BJ (cell line): ENCODE results near the gene PLEKHH1. TPM values are rescaled to one million over a fixed set of nuclear protein-coding genes. Genes with fewer than 3 reads are reported as not detected.

Experiments used
- CTCF ChIA-PET: fragments of 350-600 bp; formaldehyde crosslinking; extraction: SDS; loops from one replicate; lab custom pipeline; 2021; ENCODE audit warnings: antibody characterized with exemption, inconsistent platforms; lab: Yijun Ruan, JAX
- POLR2A ChIA-PET: fragments of 300-600 bp; sonication (Branson Sonifier 250); formaldehyde crosslinking; extraction: SDS; loops from one replicate; lab custom pipeline; 2021; ENCODE audit warnings: antibody characterized with exemption; lab: Charles Lee
- DNase-seq: peaks from one replicate; pipeline ENCODE4 v3.0.0-alpha.2; 2011; ENCODE audit warnings: low read depth
- H3K27me3 ChIP-seq: 2 replicates; pipeline ENCODE4 v1.6.0; 2011; ENCODE audit warnings: low read length; ENCODE audit not compliant: control insufficient read depth, insufficient read depth
- H3K36me3 ChIP-seq: 2 replicates; pipeline ENCODE4 v1.5.1; 2011; ENCODE audit warnings: low read length; ENCODE audit not compliant: control insufficient read depth, insufficient read depth
- H3K4me3 ChIP-seq: 2 replicates; pipeline ENCODE4 v1.5.1; 2011; ENCODE audit warnings: low read depth, mild to moderate bottlenecking, control low read depth, low read length
- CTCF ChIP-seq: IDR thresholded peaks from 2 replicates; pipeline ENCODE4 v1.5.1; 2011; ENCODE audit warnings: low read depth, mild to moderate bottlenecking, control low read depth, inconsistent platforms, low read length, moderate library complexity; ENCODE audit not compliant: insufficient read depth
- polyA plus RNA-seq: library from polyadenylated mRNA; depleted of rRNA; stranded (reverse); fragments of >200 nt; gene quantifications from 2 replicates; pipeline ENCODE4 v1.2.3, GENCODE V29; 2011

PLEKHH1 gene
- polyA plus RNA-seq, 1 experiment, result 0.16 TPM

GRCh38 chr14:67523764-67524633, 9.1 kb upstream of the PLEKHH1 start:
- POLR2A ChIA-PET, result interaction anchor here (0.6 kb wide), 1 partner anchor 89 kb away, joined by 4 read pairs; no protein-coding TSS in a partner anchor
- Histone ChIP-seq H3K36me3 (no peaks in the 10 kb centered on the region), H3K4me3 (no peak overlapping the region), H3K27me3 (peaks cover 19% of the 10 kb centered on the region)
- CTCF ChIA-PET, result interaction anchor here (0.8 to 7.8 kb wide), 3 partner anchors 10 to 95 kb away, joined by 3 to 96 read pairs (median 53); no protein-coding TSS in a partner anchor
- TF ChIP-seq CTCF, result no peak
- DNase-seq, result no peak

GRCh38 chr14:67524634-67524963, 8.5 kb upstream of the PLEKHH1 start:
- TF ChIP-seq CTCF, result no peak

GRCh38 chr14:67525389-67525788, 7.7 kb upstream of the PLEKHH1 start:
- no peak for DNase-seq
- POLR2A ChIA-PET, result no interaction called here
- CTCF ChIA-PET, result interaction anchor here (0.8 to 7.8 kb wide), 11 partner anchors 9 to 179 kb away, joined by 3 to 96 read pairs (median 10); no protein-coding TSS in a partner anchor
- no peaks in the 10 kb centered on the region for H3K36me3 ChIP-seq
- no peak overlapping the region for H3K4me3 ChIP-seq
- H3K27me3 ChIP-seq, result peaks cover 16% of the 10 kb centered on the region
- TF ChIP-seq CTCF, result no peak

More at GRCh38 chr14:67524634-67524963, 8.5 kb upstream of the PLEKHH1 start:
- Histone ChIP-seq H3K27me3 (peaks cover 18% of the 10 kb centered on the region), H3K36me3 (no peaks in the 10 kb centered on the region), H3K4me3 (no peak overlapping the region)
- no peak for DNase-seq
- ChIA-PET POLR2A (no interaction called here), CTCF (interaction anchor here (0.8 to 7.8 kb wide), 4 partner anchors 10 to 96 kb away, joined by 3 to 96 read pairs (median 28); no protein-coding TSS in a partner anchor)

GRCh38 chr14:67526181-67526580, 6.9 kb upstream of the PLEKHH1 start:
- TF ChIP-seq CTCF, result no peak
- POLR2A ChIA-PET, result no interaction called here
- CTCF ChIA-PET, result interaction anchor here (0.8 to 7.8 kb wide), 21 partner anchors 8 to 1737 kb away, joined by 3 to 96 read pairs (median 5); partner anchors contain the start of gene RDH12
- Histone ChIP-seq H3K4me3 (no peak overlapping the region), H3K36me3 (no peaks in the 10 kb centered on the region), H3K27me3 (peaks cover 16% of the 10 kb centered on the region)
- DNase-seq, result no peak
